Stimulated activated CD4-positive, alpha-beta T cell treated with anti-CD3 and anti-CD28 coated beads, Interleukin-15, amount 100 ng/mL, for 1 hour (primary cell): ENCODE measurements around the gene APIP.

Experiments
- DNase-seq, 2 donors: peaks; one replicate each; pipeline ENCODE4 v3.0.0-alpha.2; 2020; ENCODE audit warnings: low read depth in 1 of 2, low spot score in 1 of 2

The APIP gene

GRCh38 chr11:34890089-34890488 lies 26.1 kb downstream of the APIP start:
- no peak for DNase-seq

GRCh38 chr11:34887260-34887659 lies 28.9 kb downstream of the APIP start:
- DNase-seq, result no peak

GRCh38 chr11:34886609-34887008 lies 29.6 kb downstream of the APIP start:
- DNase-seq, result no peak

- no peak for DNase-seq
These were observed 34.3 kb downstream of the APIP start for GRCh38 chr11:34881900-34882299.

- DNase-seq, result no peak
These were observed 38.7 kb downstream of the APIP start for GRCh38 chr11:34877375-34877975.

GRCh38 chr11:34874202-34874601 lies 42.0 kb downstream of the APIP start:
- no peak for DNase-seq

- DNase-seq, result no peak
These were observed 45.5 kb downstream of the APIP start for GRCh38 chr11:34870548-34871196.

- no peak for DNase-seq
These were observed 46.8 kb downstream of the APIP start for GRCh38 chr11:34869425-34869824.

GRCh38 chr11:34866375-34866774 lies 49.8 kb downstream of the APIP start:
- no peak for DNase-seq

GRCh38 chr11:34865261-34865660 lies 50.9 kb downstream of the APIP start:
- DNase-seq, result no peak

- DNase-seq, result no peak
These were observed 51.8 kb downstream of the APIP start for GRCh38 chr11:34864424-34864823.

GRCh38 chr11:34863048-34863447 lies 53.1 kb downstream of the APIP start:
- DNase-seq, result no peak

- DNase-seq, result no peak
These were observed 55.7 kb downstream of the APIP start for GRCh38 chr11:34860518-34860917.

GRCh38 chr11:34860034-34860433 lies 56.1 kb downstream of the APIP start:
- DNase-seq, result no peak

GRCh38 chr11:34859496-34859895 lies 56.7 kb downstream of the APIP start:
- no peak for DNase-seq

GRCh38 chr11:34857463-34857862 lies 58.7 kb downstream of the APIP start:
- DNase-seq, result no peak

- DNase-seq, result no peak
These were observed 59.9 kb downstream of the APIP start for GRCh38 chr11:34856251-34856650.

- DNase-seq, result no peak
These were observed 60.5 kb downstream of the APIP start for GRCh38 chr11:34855754-34856095.

GRCh38 chr11:34855021-34855753 lies 61.0 kb downstream of the APIP start:
- no peak for DNase-seq

GRCh38 chr11:34851916-34852315 lies 64.3 kb downstream of the APIP start:
- no peak for DNase-seq

GRCh38 chr11:34850334-34850733 lies 65.8 kb downstream of the APIP start:
- no peak for DNase-seq

- DNase-seq, result no peak
These were observed 69.7 kb downstream of the APIP start for GRCh38 chr11:34846467-34846866.
